Adrenal gland (tissue), 5 donors: Measurements from ENCODE around the gene ZNF521.

Experiments used
- POLR2A ChIP-seq, 2 donors: fragments of 450-650 bp; IDR thresholded peaks; one replicate each; pipeline ENCODE4 v1.6.1; 2017; ENCODE audit warnings: antibody characterized with exemption in 2 of 2, mild to moderate bottlenecking in 2 of 2, moderate library complexity in 1 of 2
- TF ChIP-seq, protein P1 (sequence below), 6 experiments: fragments of 450-650 bp in 4 of 6; fragments of 200-600 bp in 2 of 6; sonication (generic) in 1 of 6; IDR thresholded peaks; 1 replicate in 5 of 6; 2 replicates in 1 of 6; pipeline versions ENCODE4 v1.5.1 to v1.8.0; 2016 to 2021; ENCODE audit warnings: antibody characterized with exemption in 6 of 6, mild to moderate bottlenecking in 2 of 6, moderate library complexity in 1 of 6
- donor health status: DM: no; HTN: no; CAD: no.

DNA sequence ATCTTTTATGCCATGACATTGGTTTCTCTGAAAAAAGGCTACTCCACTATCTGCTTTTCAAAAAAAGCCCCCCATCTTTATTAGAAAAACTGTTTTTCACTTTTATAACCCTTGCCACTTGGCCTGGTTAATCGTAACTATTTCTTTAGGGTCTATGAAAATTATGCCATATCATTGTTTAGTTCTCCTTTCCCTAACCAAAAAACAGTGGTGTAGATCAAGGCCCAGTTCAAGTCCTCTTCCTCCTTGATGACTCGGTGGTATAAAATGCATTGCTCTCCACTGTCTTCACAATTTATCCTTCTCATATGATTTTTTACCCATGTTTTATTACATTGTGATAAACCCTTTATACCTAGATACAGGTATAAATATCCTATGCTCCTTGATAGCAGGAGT lies 205.5 kb downstream of the ZNF521 start:
- TF ChIP-seq, protein P1, sequence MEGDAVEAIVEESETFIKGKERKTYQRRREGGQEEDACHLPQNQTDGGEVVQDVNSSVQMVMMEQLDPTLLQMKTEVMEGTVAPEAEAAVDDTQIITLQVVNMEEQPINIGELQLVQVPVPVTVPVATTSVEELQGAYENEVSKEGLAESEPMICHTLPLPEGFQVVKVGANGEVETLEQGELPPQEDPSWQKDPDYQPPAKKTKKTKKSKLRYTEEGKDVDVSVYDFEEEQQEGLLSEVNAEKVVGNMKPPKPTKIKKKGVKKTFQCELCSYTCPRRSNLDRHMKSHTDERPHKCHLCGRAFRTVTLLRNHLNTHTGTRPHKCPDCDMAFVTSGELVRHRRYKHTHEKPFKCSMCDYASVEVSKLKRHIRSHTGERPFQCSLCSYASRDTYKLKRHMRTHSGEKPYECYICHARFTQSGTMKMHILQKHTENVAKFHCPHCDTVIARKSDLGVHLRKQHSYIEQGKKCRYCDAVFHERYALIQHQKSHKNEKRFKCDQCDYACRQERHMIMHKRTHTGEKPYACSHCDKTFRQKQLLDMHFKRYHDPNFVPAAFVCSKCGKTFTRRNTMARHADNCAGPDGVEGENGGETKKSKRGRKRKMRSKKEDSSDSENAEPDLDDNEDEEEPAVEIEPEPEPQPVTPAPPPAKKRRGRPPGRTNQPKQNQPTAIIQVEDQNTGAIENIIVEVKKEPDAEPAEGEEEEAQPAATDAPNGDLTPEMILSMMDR (IDR thresholded peaks at IDR 0.05): no peak
- TF ChIP-seq POLR2A (IDR thresholded peaks at IDR 0.05): no peak
